GM23248 (cell line): ENCODE results near the gene LPCAT2.

Source experiments
- EZH2 ChIP-seq: fragments of 200-600 bp; sonication (generic); IDR thresholded peaks from 2 replicates; pipeline ENCODE4 v1.6.1; 2018; ENCODE audit warnings: antibody characterized with exemption, mild to moderate bottlenecking; ENCODE audit not compliant: insufficient read depth, poor library complexity, severe bottlenecking
- EZH2phosphoT487 ChIP-seq: fragments of 200-600 bp; sonication (generic); IDR thresholded peaks from 2 replicates; pipeline ENCODE4 v1.6.1; 2018; ENCODE audit warnings: antibody characterized with exemption, moderate library complexity, mild to moderate bottlenecking, low read depth; ENCODE audit not compliant: insufficient read depth

GRCh38 chr16:55495616-55496289 lies 13.1 kb upstream of the LPCAT2 start:
- no peak for TF ChIP-seq EZH2phosphoT487
- TF ChIP-seq EZH2: no peak
